SIG-M5 treated with dmso at 0.1 percent for 504 hours (cell line): ENCODE results near the gene DNAH6.
"Not testable (repeated sequence)": the region's sequence is repeated elsewhere in the genome, so short reads cannot be mapped to it uniquely, and the experiment has no call there.

Experiments used
- DNase-seq: peaks from one replicate; lab custom pipeline; 2025; ENCODE audit not compliant: unreplicated experiment; lab: John Stamatoyannopoulos, UW

Gene DNAH6

GRCh38 chr2:84748341-84748740 is 232.0 kb downstream of the DNAH6 start:
- no peak for DNase-seq

GRCh38 chr2:84749442-84749841 is 233.1 kb downstream of the DNAH6 start:
- DNase-seq: no peak

- DNase-seq: no peak
Observed at GRCh38 chr2:84755096-84755495, 238.8 kb downstream of the DNAH6 start.

GRCh38 chr2:84757648-84758047 is 241.3 kb downstream of the DNAH6 start:
- no peak for DNase-seq

GRCh38 chr2:84766791-84767190 is 250.5 kb downstream of the DNAH6 start:
- no peak for DNase-seq

- DNase-seq: no peak
Observed at GRCh38 chr2:84768840-84769239, 252.5 kb downstream of the DNAH6 start.

- no peak for DNase-seq
Observed at GRCh38 chr2:84770280-84770679, 254.0 kb downstream of the DNAH6 start.

- no peak for DNase-seq
Observed at GRCh38 chr2:84771251-84771650, 255.0 kb downstream of the DNAH6 start.

- not testable (repeated sequence) for DNase-seq
Observed at GRCh38 chr2:84773562-84773961, 257.3 kb downstream of the DNAH6 start.

- no peak for DNase-seq
Observed at GRCh38 chr2:84776011-84776410, 259.7 kb downstream of the DNAH6 start.

GRCh38 chr2:84778911-84779690 is 262.8 kb downstream of the DNAH6 start:
- no peak for DNase-seq

GRCh38 chr2:84779781-84780180 is 263.5 kb downstream of the DNAH6 start:
- no peak for DNase-seq

- peak; percentile 5 for DNase-seq
Observed at GRCh38 chr2:84781942-84782716, 265.8 kb downstream of the DNAH6 start.

GRCh38 chr2:84782717-84783442 is 266.6 kb downstream of the DNAH6 start:
- DNase-seq: no peak

GRCh38 chr2:84785950-84786349 is 269.7 kb downstream of the DNAH6 start:
- no peak for DNase-seq

- DNase-seq: no peak
Observed at GRCh38 chr2:84786601-84787000, 270.3 kb downstream of the DNAH6 start.

- no peak for DNase-seq
Observed at GRCh38 chr2:84788027-84788426, 271.7 kb downstream of the DNAH6 start.

GRCh38 chr2:84788498-84788897 is 272.2 kb downstream of the DNAH6 start:
- no peak for DNase-seq

GRCh38 chr2:84792856-84793522 is 276.7 kb downstream of the DNAH6 start:
- DNase-seq: no peak

- no peak for DNase-seq
Observed at GRCh38 chr2:84793641-84794040, 277.3 kb downstream of the DNAH6 start.

GRCh38 chr2:84796798-84797197 is 280.5 kb downstream of the DNAH6 start:
- no peak for DNase-seq
